Measurements from ENCODE around the gene CCND2. TPM values are rescaled to one million over a fixed set of nuclear protein-coding genes. Genes with fewer than 3 reads are reported as not detected.

The CCND2 gene
- total and polyA plus RNA-seq, 2 of the 8 experiments (the other 6 are each of a cell fraction or from before 2014, with no cell fraction given), result 41.7 to 223 TPM

GRCh38 chr12:4270016-4270830, 3.3 kb upstream of the CCND2 start:
- peak overlapping the region; percentile 77; the same call in 1 of the 2 replicates for H2AFZ ChIP-seq (ENCODE audit: low read length)
- TF ChIP-seq ATF3 (IDR thresholded peaks at IDR 0.05; ENCODE audit: insufficient read depth, low read depth, low read length) (no peak), FOSL1 (IDR thresholded peaks at IDR 0.05; ENCODE audit: insufficient read depth, low read depth, low read length) (no peak), TCF12 (IDR thresholded peaks at IDR 0.05; ENCODE audit: low read depth, low read length) (no peak), CBX5 (IDR thresholded peaks at IDR 0.05; ENCODE audit: low read depth, low read length) (no peak), RAD21 (IDR thresholded peaks at IDR 0.05 in 1 of 2, conservative IDR thresholded peaks at IDR 0.05 in 1 of 2; ENCODE audit: low read depth in 2 of 2, low read length in 2 of 2) (no peak), KDM4A (IDR thresholded peaks at IDR 0.05; ENCODE audit: low read depth, low read length, severe bottlenecking) (peak; percentile 20), TAF7 (optimal IDR thresholded peaks at IDR 0.05; ENCODE audit: borderline replicate concordance, low read depth, low read length) (no peak), CREB1 (IDR thresholded peaks at IDR 0.05) (no peak), SAP30 (IDR thresholded peaks at IDR 0.05; ENCODE audit: insufficient read depth, insufficient replicate concordance, low read length) (no peak), YY1 (IDR thresholded peaks at IDR 0.05; ENCODE audit: low read depth, low read length) (no peak)

More at GRCh38 chr12:4270016-4270830, 3.3 kb upstream of the CCND2 start:
- ChIA-PET CTCF (ENCODE audit: partially characterized antibody) (interaction anchor here (1.1 to 1.3 kb wide), 3 partner anchors 137 to 384 kb away, joined by 3 to 4 read pairs (median 3); no protein-coding TSS in a partner anchor), POLR2A (ENCODE audit: partially characterized antibody) (interaction anchor here (0.6 to 29.3 kb wide), 13 partner anchors 9 to 307 kb away, joined by 3 to 531 read pairs (median 9); partner anchors contain the start of gene TIGAR)
- peak overlapping the region; percentile 57 to 97 (median 68) for H3K4me3 ChIP-seq (ENCODE audit: extremely low read depth in 1 of 4, insufficient read depth in 2 of 4, low read depth in 3 of 4, low read length in 4 of 4)
- 3% methylated on average over 33 of the region's 39 CpGs; no CpG with 5 or more reads in 1 of the 2 experiments for WGBS, 2 experiments (ENCODE audit: extremely low coverage in 1 of 2, insufficient coverage in 1 of 2, insufficient read length in 1 of 2, insufficient replicate concordance in 2 of 2, low coverage in 1 of 2, low lambda C conversion rate in 2 of 2, missing lambda C conversion rate in 1 of 2)
- H3K18ac ChIP-seq (ENCODE audit: extremely low read depth, low read length), result peak overlapping the region; percentile 73
- H2AK5ac ChIP-seq (ENCODE audit: low read depth, low read length), result no peak overlapping the region
- peak overlapping the region; percentile 94 for H2BK120ac ChIP-seq (replicated peaks; ENCODE audit: low read depth, low read length)
- no peaks in the 10 kb centered on the region for H3K9me3 ChIP-seq (ENCODE audit: insufficient read depth in 2 of 2, low read depth in 1 of 2, low read length in 1 of 2)
- peak overlapping the region; percentile 75 for H3K23ac ChIP-seq (ENCODE audit: insufficient read length)
- peaks cover 40% of the 10 kb centered on the region for H3K23me2 ChIP-seq (ENCODE audit: low read depth, low read length)
- peaks cover 4 to 20% (median 9%) of the 10 kb centered on the region in 4 experiments for H3K4me1 ChIP-seq (replicated peaks in 1 of 4; ENCODE audit: control insufficient read depth in 3 of 4, insufficient read depth in 4 of 4, low read length in 3 of 4)
- H3K9ac ChIP-seq (replicated peaks in 1 of 4; ENCODE audit: extremely low read depth in 1 of 4, low read depth in 3 of 4, low read length in 3 of 4), result peak overlapping the region in 1 of 4 experiments; percentile 62; a peak in 2 of 7 replicates
- peak overlapping the region; percentile 95 for H2BK12ac ChIP-seq (ENCODE audit: low read depth, low read length)
- FAIRE-seq (no peak), DNase-seq (ENCODE audit: low read depth in 1 of 2, low spot score in 2 of 2) (peak in 1 of 2 experiments; percentile 80)
- H3K79me1 ChIP-seq (ENCODE audit: low read depth, low read length), result peaks cover 2% of the 10 kb centered on the region; the same call in 1 of the 2 replicates
- H3K56ac ChIP-seq (replicated peaks; ENCODE audit: insufficient read length, low read depth, low read length), result peak overlapping the region; percentile 13
- H3K27ac ChIP-seq (ENCODE audit: low read depth, low read length), result no peak overlapping the region
- peak overlapping the region; percentile 18 for H3K14ac ChIP-seq (ENCODE audit: insufficient read length)
- H4K91ac ChIP-seq (replicated peaks; ENCODE audit: insufficient read length, low read length), result peak overlapping the region; percentile 7
- H3K36me3 ChIP-seq (ENCODE audit: control insufficient read depth in 2 of 4, insufficient read depth in 4 of 4, low read length in 3 of 4), result no peaks in the 10 kb centered on the region
- H4K8ac ChIP-seq (ENCODE audit: extremely low read depth, insufficient read depth, low read length), result no peak overlapping the region
- H3K4me2 ChIP-seq (ENCODE audit: insufficient read depth in 1 of 2, low read depth in 2 of 2, low read length in 2 of 2), result peak overlapping the region; percentile 93 to 99
- H3K4ac ChIP-seq (replicated peaks; ENCODE audit: insufficient read length, low read depth, low read length), result no peak overlapping the region
- H4K20me1 ChIP-seq (replicated peaks in 1 of 2; ENCODE audit: control insufficient read depth in 1 of 2, insufficient read depth in 2 of 2, low read length in 2 of 2), result no peaks in the 10 kb centered on the region
- H3K79me2 ChIP-seq (ENCODE audit: control insufficient read depth in 1 of 2, insufficient read depth in 2 of 2, low read length in 2 of 2), result peaks cover 7 to 16% of the 10 kb centered on the region in 2 experiments; a peak in 3 of 4 replicates
- H2BK20ac ChIP-seq (ENCODE audit: low read length), result 0 out of 2 replicates have a peak overlapping the region, but pooled peaks have one; percentile 53
- peak overlapping the region; percentile 28 for H4K5ac ChIP-seq (ENCODE audit: insufficient read length, low read depth, low read length)
- H2BK15ac ChIP-seq (ENCODE audit: low read length), result peak overlapping the region; percentile 99; the same call in 1 of the 2 replicates
- peak overlapping the region; percentile 82; the same call in 1 of the 2 replicates for H2BK5ac ChIP-seq (ENCODE audit: low read depth, low read length)
- peaks cover 3 to 45% (median 26%) of the 10 kb centered on the region in 4 experiments; a peak in 6 of 7 replicates for H3K27me3 ChIP-seq (replicated peaks in 1 of 4; ENCODE audit: control insufficient read depth in 3 of 4, extremely low read depth in 1 of 4, insufficient read depth in 3 of 4, low read length in 3 of 4)
